ENCODE data around the gene RNF112. TPM values are rescaled to one million over a fixed set of nuclear protein-coding genes. Genes with fewer than 3 reads are reported as not detected.

The RNF112 gene
- total and polyA plus RNA-seq, 5 donors from 2014 or later = 0.39 TPM; not detected in 4

DNA sequence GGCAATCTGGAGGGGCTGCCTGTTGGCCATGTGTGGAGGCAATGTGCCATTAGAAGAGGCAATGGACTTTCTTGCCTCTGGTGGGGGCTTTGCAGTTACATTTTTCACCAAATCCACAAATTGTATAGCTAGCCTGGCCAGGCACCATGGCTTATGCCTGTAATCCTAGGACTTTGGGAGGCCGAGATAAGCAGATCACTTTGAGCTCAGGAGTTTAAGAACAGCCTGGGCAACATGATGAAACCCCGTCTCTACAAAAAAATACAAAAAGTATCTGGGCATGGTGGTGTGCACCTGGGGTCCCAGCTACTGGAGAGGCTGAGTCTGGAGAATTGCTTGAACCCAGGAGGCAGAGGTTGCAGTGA lies 2.7 kb upstream of the RNF112 start:
- Histone ChIP-seq H3K4me1 (ENCODE audit: control insufficient read depth, insufficient read depth, low read length, poor library complexity, severe bottlenecking) (no peaks in the 10 kb centered on the region), H3K4me3 (ENCODE audit: low read depth, low read length) (no peak overlapping the region), H3K27me3 (ENCODE audit: control insufficient read depth, insufficient read depth, low read length) (no peaks in the 10 kb centered on the region), H3K9me3 (ENCODE audit: control insufficient read depth in 2 of 2, low read length in 2 of 2) (no peaks in the 10 kb centered on the region), H3K36me3 (ENCODE audit: control insufficient read depth, insufficient read depth, low read length) (no peaks in the 10 kb centered on the region), H3K27ac (ENCODE audit: insufficient read depth, low read length, poor library complexity, severe bottlenecking) (no peak overlapping the region)
- peaks cover 10% of the 10 kb centered on the region for H3K27me3 Mint-ChIP-seq
- H3K4me3 Mint-ChIP-seq = no peak overlapping the region
- H3K27ac Mint-ChIP-seq = no peak overlapping the region
- peaks cover 0 to 1% (median 0%) of the 10 kb centered on the region in 7 donors for H3K9me3 Mint-ChIP-seq
- ATAC-seq (ENCODE audit: low read depth in 2 of 2) (no peak), DNase-seq (no peak)
- no peaks in the 10 kb centered on the region for H3K4me1 Mint-ChIP-seq
- H3K36me3 Mint-ChIP-seq = peaks cover 3% of the 10 kb centered on the region

GRCh38 chr17:19409066-19409465 lies 2.0 kb upstream of the RNF112 start:
- no peaks in the 10 kb centered on the region for H3K36me3 Mint-ChIP-seq
- no peak overlapping the region for H3K4me3 Mint-ChIP-seq
- H3K27ac Mint-ChIP-seq = no peak overlapping the region
- H3K9me3 ChIP-seq (ENCODE audit: control insufficient read depth in 2 of 2, low read length in 2 of 2) = no peaks in the 10 kb centered on the region
- H3K4me1 Mint-ChIP-seq = no peaks in the 10 kb centered on the region
- H3K4me1 ChIP-seq (ENCODE audit: control insufficient read depth, insufficient read depth, low read length, poor library complexity, severe bottlenecking) = no peaks in the 10 kb centered on the region
- no peaks in the 10 kb centered on the region for H3K27me3 ChIP-seq (ENCODE audit: control insufficient read depth, insufficient read depth, low read length)
- no peak for ATAC-seq (ENCODE audit: low read depth in 2 of 2)
- no peak for DNase-seq
- H3K4me3 ChIP-seq (ENCODE audit: low read depth, low read length) = no peak overlapping the region
- H3K36me3 ChIP-seq (ENCODE audit: control insufficient read depth, insufficient read depth, low read length) = no peaks in the 10 kb centered on the region
- peaks cover 10% of the 10 kb centered on the region for H3K27me3 Mint-ChIP-seq
- no peak overlapping the region for H3K27ac ChIP-seq (ENCODE audit: insufficient read depth, low read length, poor library complexity, severe bottlenecking)
- no peaks in the 10 kb centered on the region for H3K9me3 Mint-ChIP-seq

DNA sequence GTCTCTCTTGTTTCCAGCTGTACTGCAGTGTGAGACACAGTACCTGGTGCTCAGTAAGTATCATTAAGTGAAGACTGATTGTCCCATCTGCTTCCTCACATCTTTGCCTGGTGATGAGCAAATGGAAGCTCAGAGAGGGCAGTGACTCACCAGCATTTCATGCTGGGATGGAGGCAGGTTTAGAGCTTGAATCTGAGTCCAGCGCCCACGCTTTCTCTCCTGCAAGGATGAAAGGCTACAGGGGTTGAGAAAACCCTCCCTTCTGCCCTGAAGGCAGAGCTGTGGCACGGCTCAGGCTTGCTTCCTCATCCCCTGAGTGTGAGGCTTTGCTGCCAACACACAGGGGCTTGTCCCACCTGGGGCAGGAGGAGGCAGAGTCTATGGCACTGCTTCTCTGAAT lies 1.5 kb upstream of the RNF112 start:
- no peaks in the 10 kb centered on the region for H3K27me3 ChIP-seq (ENCODE audit: control insufficient read depth, insufficient read depth, low read length)
- no peaks in the 10 kb centered on the region for H3K9me3 Mint-ChIP-seq
- no peak overlapping the region for H3K4me3 ChIP-seq (ENCODE audit: low read depth, low read length)
- no peak overlapping the region for H3K4me3 Mint-ChIP-seq
- no peaks in the 10 kb centered on the region for H3K36me3 Mint-ChIP-seq
- DNase-seq = no peak
- no peak overlapping the region for H3K27ac ChIP-seq (ENCODE audit: insufficient read depth, low read length, poor library complexity, severe bottlenecking)
- no peaks in the 10 kb centered on the region for H3K4me1 Mint-ChIP-seq
- no peaks in the 10 kb centered on the region for H3K4me1 ChIP-seq (ENCODE audit: control insufficient read depth, insufficient read depth, low read length, poor library complexity, severe bottlenecking)
- no peaks in the 10 kb centered on the region for H3K36me3 ChIP-seq (ENCODE audit: control insufficient read depth, insufficient read depth, low read length)
- ATAC-seq (ENCODE audit: low read depth in 2 of 2) = no peak
- peaks cover 10% of the 10 kb centered on the region for H3K27me3 Mint-ChIP-seq
- H3K9me3 ChIP-seq (ENCODE audit: control insufficient read depth in 2 of 2, low read length in 2 of 2) = no peaks in the 10 kb centered on the region
- H3K27ac Mint-ChIP-seq = no peak overlapping the region

DNA sequence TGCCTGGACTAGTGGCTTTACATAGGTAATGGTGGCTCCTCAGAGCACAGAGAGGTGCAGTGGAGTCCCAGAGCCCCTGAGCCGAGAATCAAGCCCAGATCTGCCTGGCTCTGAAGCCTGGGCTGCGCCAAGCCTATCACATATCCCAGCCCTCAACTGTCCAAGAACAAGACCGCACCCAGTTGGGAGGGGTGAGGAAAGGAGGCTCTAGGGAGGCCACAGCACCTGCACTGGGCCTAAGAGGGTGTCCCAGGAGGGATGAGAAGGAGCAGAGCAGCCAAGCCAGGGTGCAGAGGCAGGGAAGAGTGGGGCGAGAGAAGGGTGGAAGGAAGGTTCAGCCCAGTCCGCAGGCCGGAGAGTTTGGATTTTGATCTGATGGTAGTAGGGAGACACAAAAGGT lies 941 bp upstream of the RNF112 start:
- H3K9me3 ChIP-seq (ENCODE audit: control insufficient read depth in 2 of 2, low read length in 2 of 2) = no peaks in the 10 kb centered on the region

GRCh38 chr17:19411631-19412030 lies 599 bp downstream of the RNF112 start:
- H3K9me3 Mint-ChIP-seq = no peaks in the 10 kb centered on the region
- Histone ChIP-seq H3K4me1 (ENCODE audit: control insufficient read depth, insufficient read depth, low read length, poor library complexity, severe bottlenecking) (no peaks in the 10 kb centered on the region), H3K4me3 (ENCODE audit: low read depth, low read length) (no peak overlapping the region), H3K27ac (ENCODE audit: insufficient read depth, low read length, poor library complexity, severe bottlenecking) (no peak overlapping the region), H3K36me3 (ENCODE audit: control insufficient read depth, insufficient read depth, low read length) (no peaks in the 10 kb centered on the region), H3K27me3 (ENCODE audit: control insufficient read depth, insufficient read depth, low read length) (no peaks in the 10 kb centered on the region), H3K9me3 (ENCODE audit: control insufficient read depth in 2 of 2, low read length in 2 of 2) (no peaks in the 10 kb centered on the region)
- no peaks in the 10 kb centered on the region for H3K4me1 Mint-ChIP-seq
- peaks cover 10% of the 10 kb centered on the region for H3K27me3 Mint-ChIP-seq
- H3K4me3 Mint-ChIP-seq = no peak overlapping the region
- DNase-seq (no peak), ATAC-seq (ENCODE audit: low read depth in 2 of 2) (no peak)
- H3K36me3 Mint-ChIP-seq = no peaks in the 10 kb centered on the region
- no peak overlapping the region for H3K27ac Mint-ChIP-seq

More for the DNA sequence above, 941 bp upstream of the RNF112 start:
- Histone ChIP-seq H3K4me3 (ENCODE audit: low read depth, low read length) (no peak overlapping the region), H3K27me3 (ENCODE audit: control insufficient read depth, insufficient read depth, low read length) (no peaks in the 10 kb centered on the region), H3K4me1 (ENCODE audit: control insufficient read depth, insufficient read depth, low read length, poor library complexity, severe bottlenecking) (no peaks in the 10 kb centered on the region), H3K36me3 (ENCODE audit: control insufficient read depth, insufficient read depth, low read length) (no peaks in the 10 kb centered on the region), H3K27ac (ENCODE audit: insufficient read depth, low read length, poor library complexity, severe bottlenecking) (no peak overlapping the region)
- H3K9me3 Mint-ChIP-seq = no peaks in the 10 kb centered on the region
- H3K36me3 Mint-ChIP-seq = no peaks in the 10 kb centered on the region
- H3K4me3 Mint-ChIP-seq = no peak overlapping the region
- DNase-seq (no peak), ATAC-seq (ENCODE audit: low read depth in 2 of 2) (no peak)
- no peak overlapping the region for H3K27ac Mint-ChIP-seq
- H3K4me1 Mint-ChIP-seq = no peaks in the 10 kb centered on the region
- peaks cover 10% of the 10 kb centered on the region for H3K27me3 Mint-ChIP-seq

GRCh38 chr17:19412510-19412909 lies 1.5 kb downstream of the RNF112 start:
- Histone ChIP-seq H3K36me3 (ENCODE audit: control insufficient read depth, insufficient read depth, low read length) (no peaks in the 10 kb centered on the region), H3K27ac (ENCODE audit: insufficient read depth, low read length, poor library complexity, severe bottlenecking) (no peak overlapping the region), H3K4me1 (ENCODE audit: control insufficient read depth, insufficient read depth, low read length, poor library complexity, severe bottlenecking) (no peaks in the 10 kb centered on the region), H3K27me3 (ENCODE audit: control insufficient read depth, insufficient read depth, low read length) (no peaks in the 10 kb centered on the region), H3K9me3 (ENCODE audit: control insufficient read depth in 2 of 2, low read length in 2 of 2) (no peaks in the 10 kb centered on the region), H3K4me3 (ENCODE audit: low read depth, low read length) (no peak overlapping the region)
- no peaks in the 10 kb centered on the region for H3K36me3 Mint-ChIP-seq
- DNase-seq (no peak), ATAC-seq (ENCODE audit: low read depth in 2 of 2) (no peak)
- H3K27me3 Mint-ChIP-seq = peaks cover 17% of the 10 kb centered on the region
- H3K4me1 Mint-ChIP-seq = peaks cover 0 to 4% (median 0%) of the 10 kb centered on the region in 4 donors
- H3K4me3 Mint-ChIP-seq = no peak overlapping the region
- H3K27ac Mint-ChIP-seq = no peak overlapping the region
- H3K9me3 Mint-ChIP-seq = no peaks in the 10 kb centered on the region

DNA sequence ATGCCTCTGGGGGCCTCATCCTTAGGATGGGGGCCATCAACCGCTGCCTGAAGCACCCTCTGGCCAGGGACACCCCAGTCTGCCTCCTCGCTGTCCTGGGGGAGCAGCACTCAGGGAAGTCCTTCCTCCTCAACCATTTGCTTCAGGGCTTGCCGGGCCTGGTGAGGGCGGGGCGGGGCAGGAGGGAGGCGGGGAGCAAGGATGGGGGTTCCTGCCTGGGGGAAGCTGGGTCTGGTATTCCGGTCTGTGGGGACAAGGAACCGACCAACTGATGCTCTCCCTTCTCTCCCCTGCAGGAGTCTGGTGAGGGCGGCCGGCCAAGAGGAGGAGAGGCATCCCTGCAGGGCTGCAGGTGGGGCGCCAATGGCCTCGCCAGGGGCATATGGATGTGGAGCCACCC lies 2.0 kb downstream of the RNF112 start:
- no peaks in the 10 kb centered on the region for H3K36me3 ChIP-seq (ENCODE audit: control insufficient read depth, insufficient read depth, low read length)
- no peaks in the 10 kb centered on the region for H3K9me3 Mint-ChIP-seq

DNA sequence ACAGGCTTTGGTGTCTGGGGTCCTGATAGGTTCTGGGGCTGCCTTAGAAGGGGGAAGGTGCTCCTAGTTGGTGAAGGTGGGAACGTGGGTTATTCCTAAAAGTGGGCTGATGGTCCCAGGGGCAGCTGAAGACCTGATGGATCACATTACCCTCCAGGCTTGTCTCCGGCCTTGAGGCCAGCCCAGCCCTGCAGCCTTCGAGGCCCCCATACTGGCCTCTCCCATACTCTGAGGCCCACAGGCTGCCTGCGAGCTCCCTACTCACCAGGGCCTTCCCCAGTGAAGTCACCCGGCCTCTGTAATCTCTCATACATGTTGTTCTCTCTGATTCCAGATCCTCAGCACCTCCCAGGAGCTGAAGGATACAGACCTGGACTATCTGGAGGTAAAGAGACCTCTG lies 2.7 kb downstream of the RNF112 start:
- Histone ChIP-seq H3K27ac (ENCODE audit: insufficient read depth, low read length, poor library complexity, severe bottlenecking) (no peak overlapping the region), H3K36me3 (ENCODE audit: control insufficient read depth, insufficient read depth, low read length) (no peaks in the 10 kb centered on the region), H3K27me3 (ENCODE audit: control insufficient read depth, insufficient read depth, low read length) (no peaks in the 10 kb centered on the region), H3K4me1 (ENCODE audit: control insufficient read depth, insufficient read depth, low read length, poor library complexity, severe bottlenecking) (no peaks in the 10 kb centered on the region), H3K4me3 (ENCODE audit: low read depth, low read length) (no peak overlapping the region), H3K9me3 (ENCODE audit: control insufficient read depth in 2 of 2, low read length in 2 of 2) (no peaks in the 10 kb centered on the region)
- H3K4me3 Mint-ChIP-seq = no peak overlapping the region
- no peak overlapping the region for H3K27ac Mint-ChIP-seq
- peaks cover 14% of the 10 kb centered on the region for H3K27me3 Mint-ChIP-seq
- no peak for DNase-seq
- ATAC-seq (ENCODE audit: low read depth in 2 of 2) = no peak
- no peaks in the 10 kb centered on the region for H3K9me3 Mint-ChIP-seq
- no peaks in the 10 kb centered on the region for H3K36me3 Mint-ChIP-seq
- H3K4me1 Mint-ChIP-seq = peaks cover 0 to 10% (median 0%) of the 10 kb centered on the region in 4 donors

More for the DNA sequence above, 2.0 kb downstream of the RNF112 start:
- no peaks in the 10 kb centered on the region for H3K9me3 ChIP-seq (ENCODE audit: control insufficient read depth in 2 of 2, low read length in 2 of 2)
- no peak for ATAC-seq (ENCODE audit: low read depth in 2 of 2)
- no peak for DNase-seq
- H3K4me1 Mint-ChIP-seq = peaks cover 0 to 8% (median 0%) of the 10 kb centered on the region in 4 donors
- H3K36me3 Mint-ChIP-seq = no peaks in the 10 kb centered on the region
- H3K27ac ChIP-seq (ENCODE audit: insufficient read depth, low read length, poor library complexity, severe bottlenecking) = no peak overlapping the region
- no peak overlapping the region for H3K4me3 ChIP-seq (ENCODE audit: low read depth, low read length)
- no peaks in the 10 kb centered on the region for H3K27me3 ChIP-seq (ENCODE audit: control insufficient read depth, insufficient read depth, low read length)
- H3K27ac Mint-ChIP-seq = no peak overlapping the region
- H3K4me3 Mint-ChIP-seq = no peak overlapping the region
- peaks cover 18% of the 10 kb centered on the region for H3K27me3 Mint-ChIP-seq
- no peaks in the 10 kb centered on the region for H3K4me1 ChIP-seq (ENCODE audit: control insufficient read depth, insufficient read depth, low read length, poor library complexity, severe bottlenecking)
